NCI-H2196 treated with DMSO at 0.1 percent for 48 hours (cell line): ENCODE measurements around the gene SIL1.

Experiments
- DNase-seq: peaks from one replicate; lab custom pipeline; 2025; ENCODE audit not compliant: unreplicated experiment; lab: John Stamatoyannopoulos, UW

SIL1 gene

GRCh38 chr5:138964647-138965201 lies 233.4 kb downstream of the SIL1 start:
- no peak for DNase-seq

GRCh38 chr5:138963763-138964371 lies 234.3 kb downstream of the SIL1 start:
- DNase-seq: no peak

GRCh38 chr5:138962614-138963370 lies 235.4 kb downstream of the SIL1 start:
- DNase-seq: no peak

- no peak for DNase-seq
Measured at GRCh38 chr5:138961729-138962128, 236.4 kb downstream of the SIL1 start.

- no peak for DNase-seq
Measured at GRCh38 chr5:138961221-138961620, 236.9 kb downstream of the SIL1 start.

GRCh38 chr5:138960145-138960692 lies 237.9 kb downstream of the SIL1 start:
- DNase-seq: peak; percentile 66

GRCh38 chr5:138956801-138957200 lies 241.4 kb downstream of the SIL1 start:
- DNase-seq: no peak

GRCh38 chr5:138955671-138956295 lies 242.4 kb downstream of the SIL1 start:
- no peak for DNase-seq

GRCh38 chr5:138955013-138955660 lies 243.0 kb downstream of the SIL1 start:
- peak; percentile 77 for DNase-seq

- no peak for DNase-seq
Measured at GRCh38 chr5:138954257-138955012, 243.7 kb downstream of the SIL1 start.

- peak; percentile 92 for DNase-seq
Measured at GRCh38 chr5:138953387-138954256, 244.5 kb downstream of the SIL1 start.

GRCh38 chr5:138952962-138953361 lies 245.2 kb downstream of the SIL1 start:
- no peak for DNase-seq

GRCh38 chr5:138951986-138952735 lies 246.0 kb downstream of the SIL1 start:
- no peak for DNase-seq

- DNase-seq: no peak
Measured at GRCh38 chr5:138951091-138951985, 246.8 kb downstream of the SIL1 start.

- no peak for DNase-seq
Measured at GRCh38 chr5:138950421-138951031, 247.6 kb downstream of the SIL1 start.

GRCh38 chr5:138949988-138950387 lies 248.2 kb downstream of the SIL1 start:
- no peak for DNase-seq

- no peak for DNase-seq
Measured at GRCh38 chr5:138949223-138949574, 249.0 kb downstream of the SIL1 start.
